DND-41 (cell line): ENCODE data around the gene PREP.

Experiments used
- CTCF ChIP-seq: IDR thresholded peaks from 2 replicates; pipeline ENCODE4 v1.5.1; 2012; ENCODE audit warnings: borderline replicate concordance, low read length, moderate library complexity, mild to moderate bottlenecking; ENCODE audit not compliant: poor library complexity, severe bottlenecking; ENCODE audit errors: extremely low read depth
- EZH2 ChIP-seq: IDR thresholded peaks from 3 replicates; pipeline ENCODE4 v1.6.1; 2012; ENCODE audit warnings: borderline replicate concordance, low read depth, mild to moderate bottlenecking, moderate library complexity, low read length, inconsistent platforms; ENCODE audit not compliant: severe bottlenecking

- TF ChIP-seq CTCF = no peak
- no peak for TF ChIP-seq EZH2
Measured at GRCh38 chr6:105352037-105352617, 50.8 kb downstream of the PREP start.
